Measurements from ENCODE around the gene OR56B4.

DNA sequence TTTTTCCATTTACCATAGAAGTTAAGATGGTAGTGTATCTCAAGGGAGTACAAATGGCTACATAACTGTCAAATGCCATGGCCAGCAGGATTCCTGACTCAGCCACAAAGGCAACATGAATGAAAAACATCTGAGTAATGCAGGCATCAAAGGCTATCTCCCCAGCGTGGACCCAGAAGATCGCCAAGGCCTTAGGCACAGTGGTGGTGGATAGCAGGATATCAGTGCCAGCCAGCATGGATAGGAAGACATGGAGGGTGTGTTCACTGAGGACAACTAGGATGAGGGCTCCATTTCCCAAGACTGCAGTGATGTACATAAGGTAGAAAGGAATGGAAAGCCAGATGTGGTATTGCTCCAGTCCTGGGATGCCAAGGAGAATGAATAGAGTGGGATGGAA, 44.6 kb downstream of the OR56B4 start:
- TF ChIP-seq, protein P1, sequence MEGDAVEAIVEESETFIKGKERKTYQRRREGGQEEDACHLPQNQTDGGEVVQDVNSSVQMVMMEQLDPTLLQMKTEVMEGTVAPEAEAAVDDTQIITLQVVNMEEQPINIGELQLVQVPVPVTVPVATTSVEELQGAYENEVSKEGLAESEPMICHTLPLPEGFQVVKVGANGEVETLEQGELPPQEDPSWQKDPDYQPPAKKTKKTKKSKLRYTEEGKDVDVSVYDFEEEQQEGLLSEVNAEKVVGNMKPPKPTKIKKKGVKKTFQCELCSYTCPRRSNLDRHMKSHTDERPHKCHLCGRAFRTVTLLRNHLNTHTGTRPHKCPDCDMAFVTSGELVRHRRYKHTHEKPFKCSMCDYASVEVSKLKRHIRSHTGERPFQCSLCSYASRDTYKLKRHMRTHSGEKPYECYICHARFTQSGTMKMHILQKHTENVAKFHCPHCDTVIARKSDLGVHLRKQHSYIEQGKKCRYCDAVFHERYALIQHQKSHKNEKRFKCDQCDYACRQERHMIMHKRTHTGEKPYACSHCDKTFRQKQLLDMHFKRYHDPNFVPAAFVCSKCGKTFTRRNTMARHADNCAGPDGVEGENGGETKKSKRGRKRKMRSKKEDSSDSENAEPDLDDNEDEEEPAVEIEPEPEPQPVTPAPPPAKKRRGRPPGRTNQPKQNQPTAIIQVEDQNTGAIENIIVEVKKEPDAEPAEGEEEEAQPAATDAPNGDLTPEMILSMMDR (IDR thresholded peaks at IDR 0.05; ENCODE audit: low read depth, low read length): no peak
- TF ChIP-seq POLR2A (IDR thresholded peaks at IDR 0.05; ENCODE audit: extremely low read depth, insufficient read length): no peak
- TF ChIP-seq, protein P2, sequence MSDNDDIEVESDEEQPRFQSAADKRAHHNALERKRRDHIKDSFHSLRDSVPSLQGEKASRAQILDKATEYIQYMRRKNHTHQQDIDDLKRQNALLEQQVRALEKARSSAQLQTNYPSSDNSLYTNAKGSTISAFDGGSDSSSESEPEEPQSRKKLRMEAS (IDR thresholded peaks at IDR 0.05; ENCODE audit: low read depth, low read length): no peak
- TF ChIP-seq MYC (IDR thresholded peaks at IDR 0.05; ENCODE audit: low read depth, low read length): no peak
